HG03571 (cell line): ENCODE data around the gene RHO.

Source experiments
- ATAC-seq: cut with Tn5 transposase; IDR thresholded peaks from one replicate; pipeline ENCODE4 v1.9.1; 2021; ENCODE audit not compliant: unreplicated experiment

The RHO gene

GRCh38 chr3:129575997-129576384 is 47.6 kb downstream of the RHO start:
- ATAC-seq = no peak

- no peak for ATAC-seq
These were observed 48.3 kb downstream of the RHO start for GRCh38 chr3:129576514-129577352.

GRCh38 chr3:129577366-129577765 is 48.9 kb downstream of the RHO start:
- no peak for ATAC-seq

DNA sequence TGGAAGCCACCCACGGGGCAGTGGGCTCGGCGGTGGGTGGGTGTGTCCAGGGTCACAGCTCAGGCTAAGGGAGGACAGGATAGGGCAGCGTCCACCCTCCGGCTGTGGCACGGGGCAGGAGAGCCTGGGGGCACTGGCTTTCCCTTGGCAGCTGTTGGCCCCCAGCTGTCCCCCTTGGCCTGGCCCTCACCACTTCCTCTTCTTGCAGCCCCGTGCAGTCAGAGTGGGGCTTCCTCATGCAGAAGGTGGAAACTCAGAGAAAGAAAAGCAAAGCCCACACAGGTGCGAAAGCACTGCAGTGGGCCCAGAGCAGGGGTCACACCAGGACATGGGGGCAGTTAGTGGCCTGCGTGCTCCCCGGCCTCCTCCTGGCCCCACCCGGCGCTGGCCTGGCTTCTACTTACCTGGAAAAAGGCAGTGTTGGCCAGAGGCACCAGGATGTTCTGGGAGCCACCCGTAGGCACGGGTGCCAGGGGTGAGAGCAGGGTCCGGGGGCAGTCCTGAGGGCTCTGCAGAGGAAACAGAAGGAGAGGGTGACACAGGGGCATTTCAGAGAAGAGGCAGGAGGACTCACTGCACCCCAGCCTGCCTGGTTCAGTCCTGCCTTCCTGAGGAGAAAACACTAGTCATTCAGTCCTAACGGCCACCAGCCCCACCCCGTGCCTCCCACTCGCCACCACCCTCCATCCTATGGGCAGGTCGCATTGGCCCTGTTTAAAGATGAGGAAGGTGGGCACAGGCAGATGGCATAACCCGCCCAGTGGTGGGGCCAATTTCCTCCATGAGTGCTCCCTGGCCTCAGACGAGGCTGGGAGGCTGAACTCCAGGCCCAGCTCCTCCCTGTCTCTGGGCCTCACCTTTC is 49.7 kb downstream of the RHO start:
- peak; percentile 53 for ATAC-seq

DNA sequence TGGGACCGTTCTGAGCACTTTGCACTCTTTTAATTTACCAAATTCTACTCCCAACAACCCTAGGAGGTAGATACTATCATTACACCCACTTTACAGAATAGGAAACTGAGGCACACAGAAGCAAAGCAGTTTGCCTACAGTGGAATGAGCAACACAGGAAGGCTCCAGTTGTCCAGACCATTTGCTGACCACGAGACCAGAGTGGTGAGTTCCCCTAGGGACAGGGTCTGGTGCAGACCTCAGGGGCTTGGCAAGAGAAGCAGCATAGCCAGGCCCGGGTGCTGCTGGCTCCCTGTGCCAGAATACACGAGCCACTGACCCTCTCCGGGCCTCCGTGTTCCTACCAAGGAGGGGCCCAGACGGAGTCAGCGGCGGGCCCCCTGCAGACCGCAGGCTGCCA is 51.6 kb downstream of the RHO start:
- ATAC-seq = no peak

DNA sequence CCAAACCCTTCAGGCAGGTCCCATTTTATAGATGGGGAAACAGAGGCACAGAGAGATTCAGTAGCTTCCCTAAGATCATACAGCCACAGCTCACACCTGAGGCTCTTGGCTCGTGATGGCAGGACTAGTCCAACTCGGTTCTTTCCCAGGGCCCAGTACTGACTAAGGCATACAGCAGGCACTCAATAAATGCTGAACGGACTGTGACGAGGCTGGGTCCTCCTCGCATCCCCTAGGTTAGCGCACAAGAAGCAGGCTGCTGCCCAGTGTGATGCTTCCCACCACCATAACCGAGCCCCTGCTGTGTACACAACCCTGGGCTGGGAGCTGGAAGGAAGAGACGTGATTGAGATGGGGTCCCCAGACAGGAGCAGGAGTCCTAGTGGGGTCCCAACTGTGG is 53.2 kb downstream of the RHO start:
- no peak for ATAC-seq

DNA sequence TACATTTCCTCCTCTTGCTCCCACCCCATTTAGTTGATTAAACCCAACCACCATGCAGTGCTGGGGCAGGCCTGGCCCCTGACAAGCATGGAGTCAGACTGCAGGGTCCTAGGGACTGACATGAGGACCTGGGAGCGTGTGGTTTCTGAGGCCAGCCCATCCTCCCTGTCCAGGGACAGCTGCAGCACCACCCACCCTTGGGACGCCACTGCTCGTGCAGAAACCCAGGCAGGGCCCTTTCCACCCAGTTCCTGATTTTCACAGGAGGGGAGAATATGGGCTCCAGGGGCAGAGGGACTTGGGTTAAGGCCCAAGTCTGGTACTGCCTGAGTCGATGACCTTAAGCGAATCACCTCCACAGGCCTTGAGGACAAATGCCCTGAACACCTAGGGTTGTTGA is 54.4 kb downstream of the RHO start:
- no peak for ATAC-seq

DNA sequence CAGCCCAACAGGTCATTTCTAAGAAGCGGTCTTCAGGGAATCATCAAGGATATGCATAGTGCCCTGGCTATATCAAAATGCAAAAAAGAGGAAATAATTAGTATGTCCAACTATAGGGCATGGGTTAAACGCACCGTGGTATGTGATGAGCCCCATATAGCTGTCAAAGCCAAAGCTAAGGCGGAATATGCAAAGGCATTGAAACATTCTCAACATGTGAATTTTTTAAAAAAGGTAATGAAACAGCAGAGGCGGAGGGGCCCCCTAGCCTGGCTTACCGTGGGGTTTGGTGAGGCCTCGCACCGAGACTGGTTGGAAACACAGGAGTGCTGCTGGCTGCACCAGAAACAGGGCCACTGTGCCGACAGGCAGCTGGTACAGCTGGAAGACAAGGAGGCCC is 54.9 kb downstream of the RHO start:
- ATAC-seq = no peak

GRCh38 chr3:129584631-129585030 is 56.2 kb downstream of the RHO start:
- ATAC-seq = no peak
